HG03060 (cell line): ENCODE results near the gene NPR1.
A peak's percentile ranks its signal among the peaks of the same experiment; 100 is the strongest.
"Not testable (repeated sequence)": the region's sequence is repeated elsewhere in the genome, so short reads cannot be mapped to it uniquely, and the experiment has no call there.

ENCODE experiments used
- ATAC-seq: cut with Tn5 transposase; IDR thresholded peaks from one replicate; pipeline ENCODE4 v1.9.1; 2021; ENCODE audit warnings: low read depth, moderate number of reproducible peaks; ENCODE audit not compliant: unreplicated experiment

NPR1 gene

DNA sequence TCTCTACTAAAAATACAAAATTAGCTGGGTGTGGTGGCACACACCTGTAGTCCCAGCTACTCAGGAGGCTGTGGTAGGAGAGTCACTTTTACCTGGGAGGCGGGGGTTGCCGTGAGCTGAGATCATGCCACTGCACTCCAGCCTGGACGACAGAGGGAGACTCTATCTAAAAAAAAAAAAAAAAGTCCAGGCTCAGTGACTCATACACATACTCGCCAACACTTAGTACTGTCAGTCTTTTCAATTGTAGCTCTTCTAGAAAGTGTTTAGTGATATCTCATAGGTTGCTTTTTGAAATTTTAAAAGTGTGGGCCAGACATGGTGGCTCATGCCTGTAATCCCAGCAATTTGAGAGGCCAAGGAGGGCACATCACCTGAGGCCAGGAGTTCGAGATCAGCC lies 37.7 kb downstream of the NPR1 start:
- not testable (repeated sequence) for ATAC-seq

GRCh38 chr1:153717330-153717729 lies 38.8 kb downstream of the NPR1 start:
- ATAC-seq, result no peak

DNA sequence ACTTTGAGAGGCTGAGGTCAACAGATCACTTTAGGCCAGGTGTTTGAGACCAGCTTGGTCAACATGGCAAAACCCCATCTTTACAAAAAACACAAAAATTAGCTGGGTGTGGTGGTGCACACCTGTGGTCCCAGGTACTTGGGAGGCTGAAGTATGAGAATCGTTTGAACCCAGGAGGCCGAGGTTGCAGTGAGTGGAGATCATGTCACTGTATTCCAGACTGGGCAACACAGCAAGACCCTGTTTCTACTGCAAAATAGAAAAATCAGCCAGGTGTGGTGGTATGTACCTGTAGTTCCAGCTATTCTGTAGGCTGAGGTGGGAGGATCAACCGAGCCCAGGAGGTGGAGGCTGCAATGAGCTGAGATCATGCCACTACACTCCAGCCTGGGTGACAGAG lies 45.2 kb downstream of the NPR1 start:
- no peak for ATAC-seq

DNA sequence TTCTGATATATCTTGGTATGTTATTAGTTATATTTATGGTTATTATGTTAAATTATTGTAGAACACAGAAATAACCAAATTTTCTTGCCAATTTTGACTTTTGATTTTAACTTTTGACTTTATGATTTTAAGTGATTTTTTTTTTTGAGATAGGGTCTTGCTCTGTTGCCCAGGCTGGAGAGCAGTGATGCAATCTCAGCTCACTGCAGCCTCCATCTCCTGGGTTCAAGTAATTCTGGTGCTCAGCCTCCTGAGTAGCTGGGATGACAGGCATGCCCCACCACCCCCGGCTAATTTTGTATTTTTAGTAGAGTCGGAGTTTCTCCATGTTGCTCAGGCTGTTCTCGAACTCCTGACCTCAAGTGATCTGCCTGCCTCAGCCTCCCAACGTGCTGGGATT lies 46.1 kb downstream of the NPR1 start:
- ATAC-seq, result not testable (repeated sequence)

DNA sequence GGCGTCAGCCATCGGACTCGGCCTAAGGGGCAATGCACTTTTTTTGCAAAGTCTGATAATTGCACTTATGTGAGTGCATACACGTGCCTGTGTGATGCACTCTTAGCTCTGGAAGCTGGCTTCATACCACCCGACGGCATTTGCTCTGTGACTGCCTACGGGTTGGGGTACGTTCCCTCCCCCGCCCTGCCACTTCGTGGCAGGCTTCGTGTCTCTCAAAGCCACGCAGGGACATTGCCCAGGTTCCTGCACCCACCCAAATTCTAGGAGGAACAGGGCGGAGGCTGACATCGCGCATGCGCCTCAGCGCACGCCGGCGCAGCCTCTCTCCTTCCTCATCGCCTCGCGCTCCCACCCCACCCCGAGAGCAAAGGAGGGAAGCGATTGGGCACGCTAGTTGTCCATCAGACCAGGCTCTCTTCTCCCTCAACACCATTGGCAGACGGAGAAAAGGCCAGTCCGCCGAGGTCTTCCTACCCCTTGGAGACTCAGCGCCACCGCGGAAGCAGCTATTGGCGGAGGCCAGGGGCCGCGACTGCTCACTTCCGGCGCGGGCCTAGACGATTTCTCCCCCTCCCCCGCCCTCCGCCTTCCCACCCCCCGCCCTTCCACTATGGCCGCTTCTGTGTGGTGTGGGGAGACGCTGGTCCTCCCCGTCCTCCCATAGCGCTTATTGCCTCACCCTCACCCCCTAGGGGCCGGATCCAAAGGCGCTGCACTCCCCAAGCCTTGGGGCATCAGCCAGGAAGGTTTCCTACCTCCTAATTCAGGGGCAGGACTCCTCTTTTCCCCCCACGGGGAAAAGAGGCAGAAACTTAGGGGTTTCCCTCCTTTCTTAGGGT lies 49.2 kb downstream of the NPR1 start, which contains the start of gene INTS3:
Gene INTS3, plus strand, starts transcription at position 588 of the 842 bp plus-strand sequence. CDS start 585 bp downstream, outside the sequence.
- peak; percentile 88 for ATAC-seq

DNA sequence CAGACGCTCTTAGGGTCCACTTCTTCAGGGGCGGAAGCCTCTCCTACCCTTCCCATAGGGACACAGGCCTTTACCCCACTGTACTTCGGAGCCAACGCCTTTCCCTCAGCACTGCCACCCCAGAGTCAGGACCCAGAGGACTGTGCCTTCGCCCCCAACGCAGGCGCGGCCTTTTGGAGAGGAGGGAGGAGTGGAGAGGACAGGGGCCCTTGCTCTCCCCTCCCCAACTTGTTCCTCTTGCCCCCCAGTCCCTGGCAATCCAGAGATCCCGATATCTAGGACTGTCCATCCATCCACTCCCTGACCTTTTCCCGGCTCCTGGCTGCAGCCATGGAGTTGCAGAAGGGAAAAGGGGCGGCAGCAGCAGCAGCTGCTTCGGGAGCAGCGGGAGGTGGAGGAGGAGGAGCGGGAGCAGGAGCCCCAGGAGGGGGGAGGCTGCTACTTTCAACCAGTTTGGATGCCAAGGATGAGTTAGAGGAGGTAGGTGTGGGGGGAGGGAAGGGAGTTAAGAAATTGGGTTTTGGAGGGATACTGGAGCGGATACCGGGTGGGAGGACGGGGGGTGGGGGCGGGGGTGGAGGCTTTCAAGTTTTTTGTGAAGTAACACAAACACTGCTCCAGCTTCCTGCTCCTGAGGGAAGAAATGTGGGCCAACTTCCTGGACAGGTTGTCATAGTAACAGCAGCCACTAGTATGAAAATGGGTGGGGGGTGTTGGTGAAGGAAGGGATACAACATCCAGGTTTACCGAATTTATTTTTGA lies 50.0 kb downstream of the NPR1 start:
- no peak for ATAC-seq

- ATAC-seq, result no peak
Measured at GRCh38 chr1:153730468-153730988, 52.0 kb downstream of the NPR1 start.

- no peak for ATAC-seq
Measured at GRCh38 chr1:153733970-153734369, 55.5 kb downstream of the NPR1 start.

GRCh38 chr1:153734396-153735089 lies 56.1 kb downstream of the NPR1 start:
- no peak for ATAC-seq

- no peak for ATAC-seq
Measured at GRCh38 chr1:153735090-153735420, 56.6 kb downstream of the NPR1 start.

DNA sequence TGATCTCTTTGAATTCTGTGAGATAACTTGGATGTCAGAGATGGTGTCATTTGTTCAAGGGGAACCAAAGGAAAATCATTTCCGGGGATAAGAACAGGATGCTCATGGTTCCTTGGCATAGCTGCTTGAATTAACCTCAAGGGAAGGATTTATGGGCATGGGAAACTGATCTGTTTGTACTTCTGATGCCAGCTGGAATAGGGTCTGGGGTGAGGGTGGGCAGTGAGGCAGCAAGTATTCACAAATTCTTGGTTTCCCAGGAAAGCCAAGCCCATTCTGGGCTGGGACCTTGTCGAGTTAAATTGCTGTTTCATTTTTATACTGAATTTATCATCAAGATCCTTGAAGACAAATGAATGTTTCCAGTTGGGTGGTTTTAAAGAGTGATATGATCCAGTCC lies 63.5 kb downstream of the NPR1 start:
- no peak for ATAC-seq

DNA sequence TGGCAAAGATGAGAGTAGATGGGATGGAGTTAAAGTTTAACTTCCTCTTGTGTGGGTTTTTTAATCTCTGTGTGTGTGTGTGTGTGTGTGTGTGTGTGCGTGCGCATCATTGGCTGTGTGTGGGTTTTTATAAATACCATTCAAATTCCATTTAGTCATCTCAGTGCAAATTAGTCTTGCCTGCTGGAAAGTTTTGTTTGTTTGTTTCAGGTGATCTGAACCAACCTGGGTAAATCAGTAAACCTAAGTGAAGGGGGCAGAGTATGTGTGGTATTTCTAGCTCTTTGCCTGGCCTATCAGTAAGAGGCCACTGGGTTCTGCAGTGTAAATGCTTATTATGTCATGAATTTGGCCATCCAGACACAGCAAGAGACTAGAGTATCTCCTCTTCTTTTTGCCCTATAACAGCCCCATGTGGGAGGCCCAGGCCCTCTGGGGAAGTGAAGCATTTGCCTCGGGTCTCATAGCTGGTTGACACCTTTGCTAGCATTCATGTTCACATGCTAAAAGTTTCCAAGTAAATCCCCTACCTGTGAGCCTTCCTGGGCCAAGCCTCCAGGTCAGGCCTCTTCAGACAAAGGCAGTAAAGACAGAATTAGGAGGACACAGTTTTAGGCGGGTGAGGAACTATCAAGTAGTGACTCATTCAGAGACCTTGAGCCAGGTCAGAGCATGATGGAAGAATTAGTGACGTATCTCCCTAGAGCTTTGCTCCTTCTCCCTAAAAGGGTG lies 64.1 kb downstream of the NPR1 start:
- ATAC-seq, result peak; percentile 69
